Vagina (tissue), 2 donors: ENCODE results near the gene SP7. TPM values are rescaled to one million over a fixed set of nuclear protein-coding genes. Genes with fewer than 3 reads are reported as not detected.
A peak's percentile ranks its signal among the peaks of the same experiment; 100 is the strongest.
"Not testable (repeated sequence)": the region's sequence is repeated elsewhere in the genome, so short reads cannot be mapped to it uniquely, and the experiment has no call there.

ENCODE experiments used
- DNase-seq, 2 donors: peaks; one replicate each; pipeline ENCODE4 v3.0.0-alpha.2; 2017; ENCODE audit errors: extremely low spot score in 2 of 2
- H3K27ac ChIP-seq: fragments of 200-600 bp; sonication (generic); one replicate; pipeline ENCODE4 v1.5.1; 2019
- H3K27me3 ChIP-seq: fragments of 200-600 bp; sonication (generic); one replicate; pipeline ENCODE4 v1.5.1; 2019
- H3K36me3 ChIP-seq, 2 donors: fragments of 200-600 bp; sonication (generic); one replicate each; pipeline ENCODE4 v1.5.1; 2017 to 2019
- H3K4me1 ChIP-seq: fragments of 200-600 bp; sonication (generic); one replicate; pipeline ENCODE4 v1.5.1; 2019
- H3K4me3 ChIP-seq, 2 donors: fragments of 200-600 bp; sonication (generic); 1 replicate in 1 of 2; 2 replicates in 1 of 2; pipeline ENCODE4 v1.5.1; 2016 to 2019
- H3K9me3 ChIP-seq: fragments of 200-600 bp; sonication (generic); one replicate; pipeline ENCODE4 v1.5.1; 2019
- POLR2A ChIP-seq, 2 donors: fragments of 450-650 bp; IDR thresholded peaks; one replicate each; pipeline ENCODE4 v1.6.1; 2017; ENCODE audit warnings: antibody characterized with exemption in 2 of 2, mild to moderate bottlenecking in 2 of 2, moderate library complexity in 2 of 2
- POLR2AphosphoS5 ChIP-seq, 2 donors: sonication (generic); formaldehyde crosslinking; IDR thresholded peaks; one replicate each; pipeline ENCODE4 v1.9.0; 2017; ENCODE audit warnings: antibody characterized with exemption in 2 of 2, mild to moderate bottlenecking in 2 of 2, low read depth in 1 of 2; ENCODE audit not compliant: insufficient read depth in 1 of 2
- intact Hi-C: fragments of 100-400 bp; cut with DNase I; formaldehyde crosslinking; loops from one replicate; pipeline ENCODE4 v1.15.1; 2023
- total RNA-seq: library from RNA; depleted of rRNA; stranded (reverse); fragments of >200 nt; gene quantifications from one replicate; pipeline ENCODE4 v1.2.3, GENCODE V29; 2016
- TF ChIP-seq, protein P1 (sequence below), 3 experiments: fragments of 450-650 bp in 2 of 3; fragments of 200-600 bp in 1 of 3; sonication (generic) in 1 of 3; IDR thresholded peaks; one replicate each; pipeline ENCODE4 v1.5.1; 2017 to 2019; ENCODE audit warnings: antibody characterized with exemption in 3 of 3, mild to moderate bottlenecking in 2 of 3, moderate library complexity in 2 of 3

Gene SP7
- total RNA-seq, 1 donor from 2014 or later: not detected

DNA sequence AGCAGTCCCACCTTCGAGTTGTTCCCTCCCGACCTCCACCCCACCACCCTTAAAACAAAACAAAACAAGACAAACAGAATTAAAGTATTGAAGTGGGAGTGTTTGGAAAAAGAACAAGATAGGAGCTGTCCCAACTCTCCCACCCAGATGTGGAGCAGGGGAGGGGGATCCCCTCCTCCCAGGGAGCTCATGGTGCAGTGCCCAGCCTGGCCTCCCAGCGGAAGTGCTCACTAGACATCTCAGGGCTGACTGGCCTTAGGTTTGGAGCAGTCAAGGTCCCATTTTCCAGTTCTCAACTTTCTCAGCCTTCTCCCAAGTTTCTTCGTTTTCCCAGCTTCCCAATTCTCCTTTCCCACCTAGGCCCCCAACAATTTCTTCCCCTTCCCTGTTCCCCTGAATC, 2.9 kb downstream of the SP7 start:
- TF ChIP-seq, protein P1, sequence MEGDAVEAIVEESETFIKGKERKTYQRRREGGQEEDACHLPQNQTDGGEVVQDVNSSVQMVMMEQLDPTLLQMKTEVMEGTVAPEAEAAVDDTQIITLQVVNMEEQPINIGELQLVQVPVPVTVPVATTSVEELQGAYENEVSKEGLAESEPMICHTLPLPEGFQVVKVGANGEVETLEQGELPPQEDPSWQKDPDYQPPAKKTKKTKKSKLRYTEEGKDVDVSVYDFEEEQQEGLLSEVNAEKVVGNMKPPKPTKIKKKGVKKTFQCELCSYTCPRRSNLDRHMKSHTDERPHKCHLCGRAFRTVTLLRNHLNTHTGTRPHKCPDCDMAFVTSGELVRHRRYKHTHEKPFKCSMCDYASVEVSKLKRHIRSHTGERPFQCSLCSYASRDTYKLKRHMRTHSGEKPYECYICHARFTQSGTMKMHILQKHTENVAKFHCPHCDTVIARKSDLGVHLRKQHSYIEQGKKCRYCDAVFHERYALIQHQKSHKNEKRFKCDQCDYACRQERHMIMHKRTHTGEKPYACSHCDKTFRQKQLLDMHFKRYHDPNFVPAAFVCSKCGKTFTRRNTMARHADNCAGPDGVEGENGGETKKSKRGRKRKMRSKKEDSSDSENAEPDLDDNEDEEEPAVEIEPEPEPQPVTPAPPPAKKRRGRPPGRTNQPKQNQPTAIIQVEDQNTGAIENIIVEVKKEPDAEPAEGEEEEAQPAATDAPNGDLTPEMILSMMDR (IDR thresholded peaks at IDR 0.05): no peak
- no peak for TF ChIP-seq POLR2AphosphoS5 (IDR thresholded peaks at IDR 0.05; ENCODE audit: insufficient read depth in 1 of 2, low read depth in 1 of 2)
- TF ChIP-seq POLR2A (IDR thresholded peaks at IDR 0.05): no peak
- Histone ChIP-seq H3K4me1 (no peaks in the 10 kb centered on the region), H3K36me3 (no peaks in the 10 kb centered on the region), H3K4me3 (no peak overlapping the region), H3K27me3 (peaks cover 2% of the 10 kb centered on the region), H3K9me3 (no peaks in the 10 kb centered on the region), H3K27ac (no peak overlapping the region)
- no peak for DNase-seq
- intact Hi-C loops: no loop called here

DNA sequence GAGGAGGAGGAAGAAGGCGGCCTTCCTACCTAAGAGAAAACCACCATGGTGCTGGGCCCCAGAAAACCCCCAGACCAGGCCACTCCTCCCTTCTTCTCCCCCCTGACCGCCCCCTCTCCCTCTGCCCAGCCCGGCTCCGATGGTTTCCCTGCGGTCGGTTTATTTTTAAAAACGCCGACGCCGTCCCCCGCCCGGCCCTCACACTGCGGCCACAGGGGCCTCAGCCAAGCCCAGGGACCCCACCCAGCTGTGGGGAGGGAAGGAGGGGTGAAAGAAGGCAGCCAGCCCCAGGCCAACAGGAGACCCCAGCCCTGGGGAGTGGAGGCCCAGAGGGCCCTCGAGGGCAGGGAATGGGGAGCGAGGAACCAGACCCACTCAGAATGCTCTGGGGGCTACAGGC, 3.4 kb downstream of the SP7 start:
- Histone ChIP-seq H3K36me3 (no peaks in the 10 kb centered on the region), H3K27me3 (no peaks in the 10 kb centered on the region), H3K9me3 (no peaks in the 10 kb centered on the region), H3K4me3 (no peak overlapping the region), H3K27ac (no peak overlapping the region), H3K4me1 (no peaks in the 10 kb centered on the region)
- TF ChIP-seq POLR2AphosphoS5 (IDR thresholded peaks at IDR 0.05; ENCODE audit: insufficient read depth in 1 of 2, low read depth in 1 of 2) (no peak), POLR2A (IDR thresholded peaks at IDR 0.05) (no peak)
- TF ChIP-seq, protein P1 (IDR thresholded peaks at IDR 0.05): no peak
- DNase-seq: no peak
- intact Hi-C loops: no loop called here

DNA sequence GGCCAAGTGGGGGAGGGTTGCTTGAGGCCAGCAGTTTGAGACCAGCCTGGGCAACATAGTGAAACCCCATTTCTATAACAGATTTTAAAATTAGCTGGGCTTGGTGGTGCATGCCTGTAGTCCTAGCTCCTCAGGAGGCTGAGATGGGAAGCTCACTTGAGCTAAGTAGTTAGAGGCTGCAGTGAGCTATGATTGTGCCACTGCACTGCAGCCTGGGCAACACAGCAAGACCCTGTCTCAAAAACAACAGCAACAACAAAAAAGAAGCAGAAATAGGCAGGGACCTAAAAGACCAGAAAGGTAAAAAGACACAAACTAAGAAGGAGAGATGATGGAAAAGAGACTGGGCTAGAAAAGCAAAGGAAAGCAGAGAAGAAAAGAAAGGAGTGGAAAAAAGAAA, 3.8 kb downstream of the SP7 start:
- DNase-seq, H3K4me1 ChIP-seq, H3K36me3 ChIP-seq, intact Hi-C loops, H3K4me3 ChIP-seq, H3K27me3 ChIP-seq, H3K9me3 ChIP-seq, H3K27ac ChIP-seq: not testable (repeated sequence)

DNA sequence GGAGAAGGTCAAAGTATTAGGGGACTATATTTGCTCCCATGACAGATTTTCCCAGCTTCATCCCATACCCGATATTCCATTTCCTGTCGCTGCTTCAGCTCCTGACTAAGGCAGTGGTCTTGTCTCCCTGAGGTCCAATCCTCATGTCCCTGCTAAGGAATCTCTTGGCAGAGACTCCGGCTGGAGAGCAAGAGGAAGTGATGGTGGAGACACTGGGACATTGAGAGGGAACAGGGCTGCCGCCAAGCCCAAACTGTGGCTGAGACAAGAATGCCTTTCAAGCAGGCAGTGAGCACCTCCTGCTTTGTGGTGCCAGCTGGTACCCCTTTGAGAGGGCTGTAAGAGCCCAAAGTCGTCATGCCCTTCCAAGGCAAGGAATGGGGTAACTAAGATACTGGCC, 5.5 kb downstream of the SP7 start:
- H3K4me1 ChIP-seq: peaks cover 6% of the 10 kb centered on the region
- no peaks in the 10 kb centered on the region for H3K36me3 ChIP-seq
- H3K27me3 ChIP-seq: no peaks in the 10 kb centered on the region
- no peak overlapping the region for H3K27ac ChIP-seq
- H3K4me3 ChIP-seq: no peak overlapping the region
- no peak for TF ChIP-seq POLR2AphosphoS5 (IDR thresholded peaks at IDR 0.05; ENCODE audit: insufficient read depth in 1 of 2, low read depth in 1 of 2)
- no peak for DNase-seq
- H3K9me3 ChIP-seq: no peaks in the 10 kb centered on the region
- intact Hi-C loops: no loop called here

DNA sequence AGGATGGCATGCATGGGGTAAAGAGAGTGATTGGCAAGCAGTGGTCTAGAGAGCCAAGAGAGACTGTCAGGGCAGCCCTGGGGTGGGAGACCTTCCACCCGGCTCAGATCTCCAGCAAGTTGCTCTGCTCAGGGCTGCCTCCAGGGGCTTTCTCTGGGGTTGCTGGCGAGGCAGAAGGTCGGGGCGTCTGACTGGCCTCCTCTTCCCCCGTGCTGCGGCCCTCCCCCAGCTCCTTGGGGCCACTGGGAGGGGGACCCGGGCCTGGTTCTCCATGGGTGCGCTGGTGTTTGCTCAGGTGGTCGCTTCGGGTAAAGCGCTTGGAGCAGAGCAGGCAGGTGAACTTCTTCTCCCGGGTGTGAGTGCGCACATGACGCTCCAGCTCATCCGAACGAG, 8.1 kb downstream of the SP7 start:
- no peak for DNase-seq
- no peak overlapping the region for H3K27ac ChIP-seq
- H3K36me3 ChIP-seq: no peaks in the 10 kb centered on the region
- H3K27me3 ChIP-seq: no peaks in the 10 kb centered on the region
- no peak for TF ChIP-seq POLR2A (IDR thresholded peaks at IDR 0.05)
- TF ChIP-seq, protein P1 (IDR thresholded peaks at IDR 0.05): no peak
- no peak for TF ChIP-seq POLR2AphosphoS5 (IDR thresholded peaks at IDR 0.05; ENCODE audit: insufficient read depth in 1 of 2, low read depth in 1 of 2)
- intact Hi-C loops: no loop called here
- no peaks in the 10 kb centered on the region for H3K9me3 ChIP-seq
- no peak overlapping the region for H3K4me3 ChIP-seq
- H3K4me1 ChIP-seq: peaks cover 23% of the 10 kb centered on the region

DNA sequence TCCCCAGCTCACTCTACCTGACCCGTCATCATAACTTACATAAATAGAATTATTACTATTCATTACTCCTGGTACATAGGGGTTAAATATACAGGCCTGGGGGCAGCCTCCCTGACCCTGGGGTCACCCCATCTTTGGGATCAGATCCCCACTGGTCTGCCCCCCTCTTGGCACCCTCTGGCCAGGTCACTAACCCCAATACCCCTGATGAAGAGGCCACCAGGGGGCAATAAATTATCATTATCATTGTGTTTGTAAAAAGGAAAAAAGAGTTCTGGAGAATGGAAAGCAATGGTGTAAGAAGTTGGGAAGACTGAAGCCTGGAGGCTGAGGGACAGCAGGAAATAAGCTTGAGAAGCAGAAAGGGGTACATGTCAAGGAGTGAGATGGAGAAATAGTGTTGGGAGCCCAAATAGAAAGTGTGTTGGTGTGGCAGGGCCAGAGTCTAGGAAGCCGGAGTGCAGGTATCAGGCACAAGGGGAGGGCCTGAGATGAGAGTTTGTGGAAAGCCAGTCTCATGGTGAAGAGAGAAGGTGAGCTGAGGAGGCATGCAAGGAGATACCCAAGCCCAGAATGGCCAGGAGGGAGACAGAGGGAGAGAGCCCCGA, 8.6 kb downstream of the SP7 start:
- TF ChIP-seq POLR2A (IDR thresholded peaks at IDR 0.05) (no peak), POLR2AphosphoS5 (IDR thresholded peaks at IDR 0.05; ENCODE audit: insufficient read depth in 1 of 2, low read depth in 1 of 2) (no peak)
- TF ChIP-seq, protein P1 (IDR thresholded peaks at IDR 0.05): peak in 1 of 3 experiments; percentile 9
- H3K36me3 ChIP-seq: no peaks in the 10 kb centered on the region
- peaks cover 24% of the 10 kb centered on the region for H3K4me1 ChIP-seq
- no peaks in the 10 kb centered on the region for H3K9me3 ChIP-seq
- DNase-seq: no peak
- H3K4me3 ChIP-seq: no peak overlapping the region
- intact Hi-C loops: no loop called here
- H3K27ac ChIP-seq: no peak overlapping the region
- H3K27me3 ChIP-seq: no peaks in the 10 kb centered on the region
